PFSK-1 (cell line): ENCODE measurements around the gene BDH1.

Experiments
- FOXP2 ChIP-seq: optimal IDR thresholded peaks from 2 replicates; pipeline ENCODE3; 2011; ENCODE audit warnings: borderline replicate concordance, control low read depth, inconsistent platforms; ENCODE audit not compliant: insufficient read depth; ENCODE audit errors: extremely low read length, extremely low read depth
- POLR2AphosphoS5 ChIP-seq: IDR thresholded peaks from 2 replicates; pipeline ENCODE4 v1.6.1; 2012; ENCODE audit warnings: low read depth, mild to moderate bottlenecking, control low read depth, low read length, moderate library complexity
- SIN3A ChIP-seq: IDR thresholded peaks from 2 replicates; pipeline ENCODE4 v1.6.1; 2012; ENCODE audit warnings: mild to moderate bottlenecking, low read length, moderate library complexity, borderline replicate concordance; ENCODE audit not compliant: insufficient read depth
- TAF1 ChIP-seq: IDR thresholded peaks from 2 replicates; pipeline ENCODE4 v1.6.1; 2012; ENCODE audit warnings: low read length, control low read depth, borderline replicate concordance; ENCODE audit not compliant: insufficient read depth
- TF ChIP-seq, protein P1 (sequence below), 2 experiments: IDR thresholded peaks; 2 replicates each; pipeline versions ENCODE4 v1.6.1 to v1.8.0; 2011 to 2012; ENCODE audit warnings: low read depth in 2 of 2, low read length in 2 of 2, control low read depth in 1 of 2, inconsistent platforms in 1 of 2, mild to moderate bottlenecking in 1 of 2, moderate library complexity in 1 of 2; ENCODE audit not compliant: insufficient read depth in 1 of 2

Gene BDH1

DNA sequence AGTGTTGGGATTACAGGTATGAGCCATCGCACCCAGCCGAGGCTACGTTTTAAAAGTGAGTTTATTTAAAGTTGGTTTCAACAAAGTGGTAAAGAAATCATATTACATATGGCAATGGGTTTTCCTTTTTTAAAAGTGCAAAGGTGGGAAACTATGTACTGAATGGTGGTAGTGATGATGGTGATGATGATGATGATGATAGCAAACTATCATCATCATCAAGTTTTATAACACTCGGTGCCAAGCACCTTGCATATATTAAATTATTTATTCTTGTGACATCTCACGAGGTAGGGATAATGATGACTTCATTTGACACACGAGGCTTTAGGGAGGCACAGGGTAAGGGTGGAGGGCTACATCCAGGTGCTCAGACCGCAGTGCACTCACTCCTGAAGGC lies 64.3 kb downstream of the BDH1 start:
- no peak for TF ChIP-seq TAF1
- no peak for TF ChIP-seq POLR2AphosphoS5
- no peak for TF ChIP-seq SIN3A
- TF ChIP-seq, protein P1, sequence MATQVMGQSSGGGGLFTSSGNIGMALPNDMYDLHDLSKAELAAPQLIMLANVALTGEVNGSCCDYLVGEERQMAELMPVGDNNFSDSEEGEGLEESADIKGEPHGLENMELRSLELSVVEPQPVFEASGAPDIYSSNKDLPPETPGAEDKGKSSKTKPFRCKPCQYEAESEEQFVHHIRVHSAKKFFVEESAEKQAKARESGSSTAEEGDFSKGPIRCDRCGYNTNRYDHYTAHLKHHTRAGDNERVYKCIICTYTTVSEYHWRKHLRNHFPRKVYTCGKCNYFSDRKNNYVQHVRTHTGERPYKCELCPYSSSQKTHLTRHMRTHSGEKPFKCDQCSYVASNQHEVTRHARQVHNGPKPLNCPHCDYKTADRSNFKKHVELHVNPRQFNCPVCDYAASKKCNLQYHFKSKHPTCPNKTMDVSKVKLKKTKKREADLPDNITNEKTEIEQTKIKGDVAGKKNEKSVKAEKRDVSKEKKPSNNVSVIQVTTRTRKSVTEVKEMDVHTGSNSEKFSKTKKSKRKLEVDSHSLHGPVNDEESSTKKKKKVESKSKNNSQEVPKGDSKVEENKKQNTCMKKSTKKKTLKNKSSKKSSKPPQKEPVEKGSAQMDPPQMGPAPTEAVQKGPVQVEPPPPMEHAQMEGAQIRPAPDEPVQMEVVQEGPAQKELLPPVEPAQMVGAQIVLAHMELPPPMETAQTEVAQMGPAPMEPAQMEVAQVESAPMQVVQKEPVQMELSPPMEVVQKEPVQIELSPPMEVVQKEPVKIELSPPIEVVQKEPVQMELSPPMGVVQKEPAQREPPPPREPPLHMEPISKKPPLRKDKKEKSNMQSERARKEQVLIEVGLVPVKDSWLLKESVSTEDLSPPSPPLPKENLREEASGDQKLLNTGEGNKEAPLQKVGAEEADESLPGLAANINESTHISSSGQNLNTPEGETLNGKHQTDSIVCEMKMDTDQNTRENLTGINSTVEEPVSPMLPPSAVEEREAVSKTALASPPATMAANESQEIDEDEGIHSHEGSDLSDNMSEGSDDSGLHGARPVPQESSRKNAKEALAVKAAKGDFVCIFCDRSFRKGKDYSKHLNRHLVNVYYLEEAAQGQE (IDR thresholded peaks at IDR 0.05; ENCODE audit: insufficient read depth in 1 of 2, low read depth in 2 of 2, low read length in 2 of 2): no peak
- TF ChIP-seq FOXP2: no peak

DNA sequence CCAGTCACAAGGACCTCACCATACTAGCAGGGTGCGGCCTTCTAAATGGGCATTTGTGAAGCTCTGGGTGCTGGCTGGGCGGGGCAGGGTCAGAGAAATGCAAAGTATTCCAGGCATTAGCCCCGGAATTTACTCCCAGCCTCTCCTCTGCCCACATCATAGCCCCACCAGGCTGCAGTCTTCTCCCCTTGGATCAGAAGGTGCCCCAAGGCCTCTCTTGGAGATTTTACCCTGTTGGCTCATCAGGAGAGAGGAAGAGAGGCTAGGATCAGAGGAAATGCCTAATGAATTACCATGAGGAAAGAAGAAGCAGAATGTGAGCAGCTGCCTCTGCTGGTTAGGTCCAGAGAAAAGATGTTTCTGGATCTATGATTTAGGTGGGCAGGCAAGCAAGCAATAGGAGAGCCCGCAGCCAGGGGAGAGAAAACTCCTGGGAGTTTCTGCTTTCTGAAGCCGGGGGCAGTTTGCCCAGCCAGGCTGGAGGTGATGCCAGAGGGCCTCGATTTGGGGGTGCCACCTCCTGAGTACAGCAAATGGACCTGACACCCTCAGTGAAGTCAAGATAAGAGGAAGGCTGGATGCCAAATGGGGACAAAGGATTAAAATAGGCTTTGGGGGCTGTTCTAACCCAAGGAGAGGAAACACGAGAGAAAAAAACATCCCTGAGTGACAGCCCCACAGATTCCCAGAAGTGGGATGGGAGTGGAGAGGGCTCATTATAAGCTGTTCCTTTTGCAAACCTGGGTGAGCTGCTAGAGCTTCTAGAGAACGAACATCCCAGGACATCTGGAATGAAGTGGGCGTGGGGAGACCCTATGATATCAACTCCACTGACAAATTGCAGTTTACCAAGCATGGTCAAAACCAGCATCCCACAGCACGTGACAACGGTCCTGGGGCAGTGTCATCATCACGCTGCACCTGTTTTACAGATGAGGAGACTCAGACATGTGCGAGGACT lies 65.4 kb downstream of the BDH1 start:
- TF ChIP-seq TAF1 (no peak), FOXP2 (no peak), SIN3A (no peak), POLR2AphosphoS5 (no peak)
- TF ChIP-seq, protein P1 (IDR thresholded peaks at IDR 0.05; ENCODE audit: insufficient read depth in 1 of 2, low read depth in 2 of 2, low read length in 2 of 2): no peak

DNA sequence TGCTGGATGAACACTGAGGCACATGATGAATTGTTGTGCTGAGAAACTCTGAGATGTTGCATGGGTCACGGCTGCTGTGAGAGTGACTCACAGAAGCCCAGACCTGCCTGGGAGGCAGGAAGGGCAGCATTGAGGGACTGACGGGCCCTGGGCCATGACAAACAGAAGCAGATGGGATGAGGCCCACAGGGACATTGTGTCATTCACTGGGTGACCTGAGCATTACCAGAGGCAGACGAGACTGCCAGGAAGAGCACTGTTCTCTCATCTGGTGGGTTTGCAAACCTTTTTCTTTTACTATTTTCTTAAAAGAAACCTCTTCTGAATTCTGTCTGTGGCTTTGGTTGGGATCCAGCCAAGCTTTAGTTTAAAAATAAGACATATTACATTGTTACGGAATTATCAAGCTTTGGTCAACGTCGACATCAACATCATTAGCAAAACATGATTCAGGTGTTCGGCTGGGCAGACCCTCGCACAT lies 67.8 kb downstream of the BDH1 start:
- TF ChIP-seq SIN3A (no peak; the same call in 1 of the 2 replicates), TAF1 (peak; percentile 23; the same call in 1 of the 2 replicates), FOXP2 (peak; percentile 80), POLR2AphosphoS5 (no peak)
- TF ChIP-seq, protein P1 (IDR thresholded peaks at IDR 0.05; ENCODE audit: insufficient read depth in 1 of 2, low read depth in 2 of 2, low read length in 2 of 2): 0 out of 4 replicates have a peak, but pooled peaks of 1 of the 2 experiments have one; percentile 23

DNA sequence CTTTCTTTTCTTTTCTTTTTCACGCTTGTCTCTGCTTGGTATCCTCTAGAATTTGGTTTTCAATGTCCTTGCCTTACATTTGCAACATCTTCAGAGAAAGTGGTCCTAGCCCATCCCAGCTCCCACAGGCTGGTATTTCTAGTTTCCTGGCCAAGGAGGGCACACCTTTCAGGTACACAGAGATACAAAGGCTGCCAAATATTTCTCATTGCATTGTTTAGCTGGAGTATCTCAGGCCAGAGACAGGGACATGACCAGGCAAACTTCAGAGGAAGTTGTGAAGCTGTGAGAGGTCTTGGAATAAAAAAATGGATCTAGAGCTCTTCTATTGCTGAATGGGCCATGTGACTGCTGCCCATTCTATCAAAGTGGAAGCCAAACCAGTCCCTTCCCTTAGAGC lies 68.9 kb downstream of the BDH1 start:
- TF ChIP-seq TAF1: no peak

DNA sequence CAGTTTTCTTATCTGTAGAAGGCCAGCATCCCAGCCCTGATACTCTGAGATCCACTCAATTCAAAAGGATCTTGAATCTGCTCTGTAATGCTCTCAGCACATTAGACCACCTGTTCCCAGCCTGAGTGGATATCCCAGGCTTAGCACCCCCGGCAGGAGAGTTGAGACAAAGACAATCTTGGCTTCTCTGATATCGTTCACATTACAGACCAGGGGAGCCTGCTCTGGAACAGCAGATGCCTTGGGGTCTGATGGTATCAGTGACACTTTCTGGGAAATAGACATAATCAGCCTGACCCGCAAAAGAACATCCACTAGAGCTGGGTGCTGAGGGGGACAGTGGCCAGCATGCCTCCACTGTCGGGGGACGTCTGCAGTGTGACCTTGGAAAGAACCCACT lies 70.6 kb downstream of the BDH1 start:
- TF ChIP-seq TAF1 (no peak), FOXP2 (no peak)
- TF ChIP-seq, protein P1 (IDR thresholded peaks at IDR 0.05; ENCODE audit: insufficient read depth in 1 of 2, low read depth in 2 of 2, low read length in 2 of 2): no peak
